NB4 (cell line): ENCODE measurements around the gene SLC38A2.
A peak's percentile ranks its signal among the peaks of the same experiment; 100 is the strongest.

Experiments used
- CTCF ChIP-seq: IDR thresholded peaks from one replicate; pipeline ENCODE4 v1.5.1; 2012; ENCODE audit warnings: low read depth, low read length
- MAX ChIP-seq: IDR thresholded peaks from 2 replicates; pipeline ENCODE4 v1.6.1; 2011; ENCODE audit warnings: low read depth, low read length
- POLR2A ChIP-seq: IDR thresholded peaks from 2 replicates; pipeline ENCODE4 v1.6.1; 2011; ENCODE audit warnings: mild to moderate bottlenecking; ENCODE audit not compliant: insufficient read length; ENCODE audit errors: extremely low read depth

GRCh38 chr12:46372544-46373300 is at the start of gene SLC38A2:
- TF ChIP-seq POLR2A (peak; percentile 100), CTCF (no peak), MAX (peak; percentile 92)
